GM18867 (cell line): Measurements from ENCODE around the gene AXL.
"Not testable (repeated sequence)": the region's sequence is repeated elsewhere in the genome, so short reads cannot be mapped to it uniquely, and the experiment has no call there.

Experiments used
- ATAC-seq: cut with Tn5 transposase; IDR thresholded peaks from one replicate; pipeline ENCODE4 v1.9.1; 2021; ENCODE audit warnings: mild to moderate bottlenecking, moderate library complexity; ENCODE audit not compliant: unreplicated experiment

Gene AXL

GRCh38 chr19:41269055-41269454, 50.0 kb downstream of the AXL start:
- no peak for ATAC-seq

- no peak for ATAC-seq
These were observed 50.5 kb downstream of the AXL start for GRCh38 chr19:41269571-41269970.

GRCh38 chr19:41273076-41273475, 54.1 kb downstream of the AXL start:
- no peak for ATAC-seq

GRCh38 chr19:41274802-41275201, 55.8 kb downstream of the AXL start:
- no peak for ATAC-seq

GRCh38 chr19:41276231-41276630, 57.2 kb downstream of the AXL start:
- no peak for ATAC-seq

- ATAC-seq = no peak
These were observed 59.5 kb downstream of the AXL start for GRCh38 chr19:41278478-41278877.

- ATAC-seq = no peak
These were observed 69.9 kb downstream of the AXL start for GRCh38 chr19:41288673-41289530.

- ATAC-seq = not testable (repeated sequence)
These were observed 70.8 kb downstream of the AXL start for GRCh38 chr19:41289814-41290213.

- ATAC-seq = no peak
These were observed 75.4 kb downstream of the AXL start for GRCh38 chr19:41294393-41294792.

- no peak for ATAC-seq
These were observed 76.5 kb downstream of the AXL start for GRCh38 chr19:41295499-41295898.

- ATAC-seq = no peak
These were observed 77.4 kb downstream of the AXL start for GRCh38 chr19:41296433-41296871.

GRCh38 chr19:41297628-41298347, 78.8 kb downstream of the AXL start:
- ATAC-seq = peak; percentile 85

- no peak for ATAC-seq
These were observed 79.4 kb downstream of the AXL start for GRCh38 chr19:41298348-41298964.

GRCh38 chr19:41299046-41299754, 80.2 kb downstream of the AXL start:
- no peak for ATAC-seq

GRCh38 chr19:41299755-41300089, 80.7 kb downstream of the AXL start:
- no peak for ATAC-seq

GRCh38 chr19:41300555-41300954, 81.5 kb downstream of the AXL start:
- ATAC-seq = no peak

GRCh38 chr19:41302624-41303351, 83.8 kb downstream of the AXL start:
- ATAC-seq = peak; percentile 44

GRCh38 chr19:41303954-41304353, 84.9 kb downstream of the AXL start:
- no peak for ATAC-seq

- no peak for ATAC-seq
These were observed 85.9 kb downstream of the AXL start for GRCh38 chr19:41304706-41305483.
